Smooth muscle cell (in vitro differentiated cells): ENCODE measurements around the gene CTDNEP1. TPM values are rescaled to one million over a fixed set of nuclear protein-coding genes. Genes with fewer than 3 reads are reported as not detected.

ENCODE experiments used
- microRNA counts: library from miRNA; unstranded; fragments of <30 nt; microRNA quantifications from one replicate; lab custom pipeline; 2016
- microRNA-seq: library from miRNA; unstranded; fragments of <30 nt; microRNA quantifications from one replicate; pipeline ENCODE4, GENCODE V29; 2016; ENCODE audit warnings: borderline number of aligned reads
- polyA plus RNA-seq: library from polyadenylated mRNA; unstranded; fragments of >200 nt; fragmentation: Nextera tagmentation; extraction: Ambion mirVana; gene quantifications from 2 replicates; pipeline ENCODE4 v1.2.1, GENCODE V29; 2016
- small RNA-seq: library from RNA; depleted of rRNA; stranded (forward); fragments of <200 nt; gene quantifications from one replicate; pipeline ENCODE3, GENCODE V24; 2014
- total RNA-seq: library from RNA; depleted of rRNA; stranded (reverse); fragments of >200 nt; gene quantifications from 2 replicates; pipeline ENCODE4 v1.2.3, GENCODE V29; 2014

The CTDNEP1 gene
- total and polyA plus RNA-seq, 2 experiments from 2014 or later, result 57.5 to 88.4 TPM

MicroRNAs within 50 kb of the gene (microRNA counts, 767-probe panel; counts per million panel counts)
- microRNA hsa-miR-324-3p (lab: Ali Mortazavi, UCI), result 183 counts per million
- microRNA hsa-miR-324-5p (lab: Ali Mortazavi, UCI), result 6,930 counts per million, percentile 37 among the panel's probes with 10 or more counts

Small RNA genes within 50 kb of the gene (microRNA-seq; reads per million reads assigned to microRNA genes)
- gene MIR324, result 11,690 reads per million, percentile 95 among the genes with 10 or more reads in this experiment

Small RNA genes within 50 kb of the gene (small RNA-seq; reads per million reads assigned to genes)
- 2.0 reads per million, percentile 44 among the genes with 10 or more reads in this experiment for gene MIR324
- not detected for gene RF00019

Other genes with a start within 250 kb of the CTDNEP1 start
Only the 30 nearest of the 35 such genes appear.
- 2.0 and 2.7 TPM in 2 replicates for gene SLC16A13, start 215.7 kb downstream of the CTDNEP1 start, total RNA-seq
- 3.5 TPM in 2 replicates for gene SLC16A13, start 215.7 kb downstream of the CTDNEP1 start, polyA plus RNA-seq
- gene SLC16A11, start 207.6 kb downstream of the CTDNEP1 start, total RNA-seq, result 0.36 TPM in 1 of 2 replicates, not detected in the other
- gene SLC16A11, start 207.6 kb downstream of the CTDNEP1 start, polyA plus RNA-seq, result 0.65 and 0.80 TPM in 2 replicates
- gene CLEC10A, start 171.5 kb downstream of the CTDNEP1 start, total RNA-seq, result not detected in 2 replicates
- gene CLEC10A, start 171.5 kb downstream of the CTDNEP1 start, polyA plus RNA-seq, result not detected in 2 replicates
- 0.22 TPM in 1 of 2 replicates, not detected in the other for gene ASGR2, start 136.9 kb downstream of the CTDNEP1 start, total RNA-seq
- gene ASGR2, start 136.9 kb downstream of the CTDNEP1 start, polyA plus RNA-seq, result 0.15 and 0.50 TPM in 2 replicates
- gene ASGR1, start 72.4 kb downstream of the CTDNEP1 start, total RNA-seq, result 1.2 and 3.6 TPM in 2 replicates
- gene ASGR1, start 72.4 kb downstream of the CTDNEP1 start, polyA plus RNA-seq, result 4.2 and 11.0 TPM in 2 replicates
- 9.4 and 12.3 TPM in 2 replicates for gene DLG4, start 31.9 kb downstream of the CTDNEP1 start, total RNA-seq
- 2.3 and 4.2 TPM in 2 replicates for gene DLG4, start 31.9 kb downstream of the CTDNEP1 start, polyA plus RNA-seq
- 136 and 185 TPM in 2 replicates for gene ACADVL, start 31.8 kb downstream of the CTDNEP1 start, total RNA-seq
- 331 and 541 TPM in 2 replicates for gene ACADVL, start 31.8 kb downstream of the CTDNEP1 start, polyA plus RNA-seq
- gene DVL2, start 17.2 kb downstream of the CTDNEP1 start, total RNA-seq, result 26.1 and 31.8 TPM in 2 replicates
- 46.7 and 49.6 TPM in 2 replicates for gene DVL2, start 17.2 kb downstream of the CTDNEP1 start, polyA plus RNA-seq
- gene PHF23, start 12.3 kb downstream of the CTDNEP1 start, total RNA-seq, result 41.6 and 48.5 TPM in 2 replicates
- 33.8 and 46.5 TPM in 2 replicates for gene PHF23, start 12.3 kb downstream of the CTDNEP1 start, polyA plus RNA-seq
- gene GABARAP, start 9.3 kb downstream of the CTDNEP1 start, total RNA-seq, result 305 and 363 TPM in 2 replicates
- 725 and 735 TPM in 2 replicates for gene GABARAP, start 9.3 kb downstream of the CTDNEP1 start, polyA plus RNA-seq
- 17.3 and 18.7 TPM in 2 replicates for gene ELP5, start 481 bp upstream of the CTDNEP1 start, total RNA-seq
- gene ELP5, start 481 bp upstream of the CTDNEP1 start, polyA plus RNA-seq, result 41.3 and 42.4 TPM in 2 replicates
- 26.7 and 33.7 TPM in 2 replicates for gene CLDN7, start 10.7 kb upstream of the CTDNEP1 start, total RNA-seq
- gene CLDN7, start 10.7 kb upstream of the CTDNEP1 start, polyA plus RNA-seq, result 25.2 and 102 TPM in 2 replicates
- 0.18 TPM in 1 of 2 replicates, not detected in the other for gene SLC2A4, start 30.0 kb upstream of the CTDNEP1 start, total RNA-seq
- 0.11 TPM in 1 of 2 replicates, not detected in the other for gene SLC2A4, start 30.0 kb upstream of the CTDNEP1 start, polyA plus RNA-seq
- gene YBX2, start 42.9 kb upstream of the CTDNEP1 start, total RNA-seq, result 0.09 and 1.3 TPM in 2 replicates
- 0.58 and 1.1 TPM in 2 replicates for gene YBX2, start 42.9 kb upstream of the CTDNEP1 start, polyA plus RNA-seq
- 260 and 323 TPM in 2 replicates for gene EIF5A, start 55.9 kb upstream of the CTDNEP1 start, total RNA-seq
- gene EIF5A, start 55.9 kb upstream of the CTDNEP1 start, polyA plus RNA-seq, result 797 and 860 TPM in 2 replicates
- 35.2 and 40.3 TPM in 2 replicates for gene GPS2, start 63.6 kb upstream of the CTDNEP1 start, total RNA-seq
- gene GPS2, start 63.6 kb upstream of the CTDNEP1 start, polyA plus RNA-seq, result 77.0 and 95.5 TPM in 2 replicates
- gene NEURL4, start 77.6 kb upstream of the CTDNEP1 start, total RNA-seq, result 8.6 and 23.8 TPM in 2 replicates
- 5.1 and 9.2 TPM in 2 replicates for gene NEURL4, start 77.6 kb upstream of the CTDNEP1 start, polyA plus RNA-seq
- gene ACAP1, start 84.8 kb upstream of the CTDNEP1 start, total RNA-seq, result 15.2 TPM in 1 of 2 replicates, not detected in the other
- gene ACAP1, start 84.8 kb upstream of the CTDNEP1 start, polyA plus RNA-seq, result 31.6 and 48.1 TPM in 2 replicates
- gene KCTD11, start 100.4 kb upstream of the CTDNEP1 start, total RNA-seq, result 34.7 and 37.2 TPM in 2 replicates
- gene KCTD11, start 100.4 kb upstream of the CTDNEP1 start, polyA plus RNA-seq, result 33.8 and 52.3 TPM in 2 replicates
- gene TMEM95, start 103.4 kb upstream of the CTDNEP1 start, total RNA-seq, result 0.49 TPM in 1 of 2 replicates, not detected in the other
- 0.34 TPM in 1 of 2 replicates, not detected in the other for gene TMEM95, start 103.4 kb upstream of the CTDNEP1 start, polyA plus RNA-seq
- 4.5 and 6.3 TPM in 2 replicates for gene TNK1, start 129.4 kb upstream of the CTDNEP1 start, total RNA-seq
- gene TNK1, start 129.4 kb upstream of the CTDNEP1 start, polyA plus RNA-seq, result 3.6 and 13.5 TPM in 2 replicates
- 29.3 and 34.7 TPM in 2 replicates for gene PLSCR3, start 142.8 kb upstream of the CTDNEP1 start, total RNA-seq
- 110 and 122 TPM in 2 replicates for gene PLSCR3, start 142.8 kb upstream of the CTDNEP1 start, polyA plus RNA-seq
- 75.6 and 133 TPM in 2 replicates for gene TMEM256, start 152.4 kb upstream of the CTDNEP1 start, total RNA-seq
- 87.9 and 90.6 TPM in 2 replicates for gene TMEM256, start 152.4 kb upstream of the CTDNEP1 start, polyA plus RNA-seq
- gene NLGN2, start 156.1 kb upstream of the CTDNEP1 start, total RNA-seq, result 15.1 and 20.9 TPM in 2 replicates
- 10.8 and 11.9 TPM in 2 replicates for gene NLGN2, start 156.1 kb upstream of the CTDNEP1 start, polyA plus RNA-seq
- gene SPEM1, start 168.6 kb upstream of the CTDNEP1 start, total RNA-seq, result not detected in 2 replicates
- not detected in 2 replicates for gene SPEM1, start 168.6 kb upstream of the CTDNEP1 start, polyA plus RNA-seq
- gene SPEM2, start 173.9 kb upstream of the CTDNEP1 start, total RNA-seq, result 0.22 TPM in 1 of 2 replicates, not detected in the other
- gene SPEM2, start 173.9 kb upstream of the CTDNEP1 start, polyA plus RNA-seq, result 0.56 and 1.0 TPM in 2 replicates
- not detected in 2 replicates for gene SPEM3, start 177.1 kb upstream of the CTDNEP1 start, total RNA-seq
- 0.14 TPM in 1 of 2 replicates, not detected in the other for gene SPEM3, start 177.1 kb upstream of the CTDNEP1 start, polyA plus RNA-seq
- gene TMEM102, start 183.7 kb upstream of the CTDNEP1 start, total RNA-seq, result 7.3 and 10.0 TPM in 2 replicates
- gene TMEM102, start 183.7 kb upstream of the CTDNEP1 start, polyA plus RNA-seq, result 10.5 and 11.9 TPM in 2 replicates
- gene FGF11, start 187.8 kb upstream of the CTDNEP1 start, total RNA-seq, result 21.3 and 28.5 TPM in 2 replicates
- gene FGF11, start 187.8 kb upstream of the CTDNEP1 start, polyA plus RNA-seq, result 13.9 and 30.9 TPM in 2 replicates
- gene CHRNB1, start 193.3 kb upstream of the CTDNEP1 start, total RNA-seq, result 8.9 and 12.2 TPM in 2 replicates
- gene CHRNB1, start 193.3 kb upstream of the CTDNEP1 start, polyA plus RNA-seq, result 19.0 and 22.5 TPM in 2 replicates